H1 (cell line): ENCODE measurements around the gene CUX1. TPM values are rescaled to one million over a fixed set of nuclear protein-coding genes. Genes with fewer than 3 reads are reported as not detected.

Experiments used
- CHD1 ChIP-seq: IDR thresholded peaks from 2 replicates; pipeline ENCODE4 v1.6.1; 2012; ENCODE audit warnings: low read depth, low read length, improper control_type of control experiment
- EZH2 ChIP-seq: fragments of 200-600 bp; sonication (generic); IDR thresholded peaks from 2 replicates; pipeline ENCODE4 v1.7.1; 2012; ENCODE audit warnings: low read depth, mild to moderate bottlenecking, moderate library complexity, low read length, inconsistent platforms; ENCODE audit not compliant: severe bottlenecking
- RAD21 ChIP-seq, 2 experiments: IDR thresholded peaks in 1 of 2; conservative IDR thresholded peaks in 1 of 2; 2 replicates each; pipeline ENCODE4 v1.6.1; 2011; ENCODE audit warnings: low read depth in 2 of 2, low read length in 2 of 2, improper control_type of control experiment in 1 of 2, inconsistent platforms in 1 of 2, mild to moderate bottlenecking in 1 of 2, moderate library complexity in 1 of 2
- SAP30 ChIP-seq: fragments of 300-600 bp; sonication (generic); IDR thresholded peaks from 2 replicates; pipeline ENCODE4 v1.7.1; 2012; ENCODE audit warnings: low read length, moderate library complexity, mild to moderate bottlenecking, inconsistent platforms; ENCODE audit not compliant: insufficient read depth, insufficient replicate concordance
- SRF ChIP-seq: IDR thresholded peaks from 2 replicates; pipeline ENCODE4 v1.6.1; 2011; ENCODE audit warnings: mild to moderate bottlenecking, low read depth, low read length, moderate library complexity
- polyA plus RNA-seq, 7 experiments: library from polyadenylated mRNA; depleted of rRNA in 3 of 7; stranded (reverse) in 5 of 7; unstranded in 2 of 7; fragments of >200 nt in 5 of 7; fragments of 200-250 nt in 2 of 7; gene quantifications; 1 replicate in 5 of 7; 2 replicates in 1 of 7; 4 replicates in 1 of 7; pipeline versions ENCODE4 v1.2.1 to v1.2.3, GENCODE V29; 2011 to 2013; ENCODE audit warnings: missing spikeins in 2 of 7, mixed read lengths in 2 of 7
- total RNA-seq: library from RNA; stranded (reverse); fragmentation: NEBNext Ultra II Directional; extraction: Animal tissue kit (Norgen Biotek cat#: 25700); gene quantifications from 2 replicates; pipeline ENCODE4 v1.2.1, GENCODE V29; 2021

CUX1 gene
- total and polyA plus RNA-seq, 2 of the 8 experiments (the other 6 are each of a cell fraction or from before 2014, with no cell fraction given): 21.6 to 65.9 TPM

DNA sequence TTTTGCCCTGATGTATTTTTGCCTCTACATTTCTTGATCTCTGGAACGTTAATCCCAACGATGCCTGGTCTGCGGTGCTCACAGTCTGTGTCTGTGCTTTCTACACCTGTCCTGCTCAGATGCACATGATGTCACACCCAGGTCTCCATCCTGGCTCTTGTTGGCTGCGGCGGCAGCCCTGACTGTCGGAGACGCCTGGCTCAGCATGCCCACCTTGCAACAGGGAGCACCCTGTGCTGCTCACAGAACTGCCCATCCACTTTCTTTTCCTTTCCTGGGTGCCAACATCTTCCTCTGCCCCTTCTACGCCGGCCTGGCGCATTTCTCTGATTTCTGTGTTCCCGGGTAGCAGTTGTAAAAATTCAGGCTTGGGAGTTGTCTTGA is 106.2 kb downstream of the CUX1 start (continued):
- no peak for TF ChIP-seq RAD21 (IDR thresholded peaks at IDR 0.05 in 1 of 2, conservative IDR thresholded peaks at IDR 0.05 in 1 of 2; ENCODE audit: low read depth in 2 of 2, low read length in 2 of 2)
- TF ChIP-seq SAP30: no peak
- no peak for TF ChIP-seq EZH2
- TF ChIP-seq CHD1: no peak
- TF ChIP-seq SRF: no peak
